Spinal cord (tissue), 10 donors: Measurements from ENCODE around the gene COG7. TPM values are rescaled to one million over a fixed set of nuclear protein-coding genes. Genes with fewer than 3 reads are reported as not detected.

ENCODE experiments used
- DNase-seq, 6 donors: peaks; one replicate each; pipeline versions ENCODE4 v3.0.0 to v3.0.0-alpha.2; 2013 to 2015; ENCODE audit warnings: low spot score in 6 of 6, low read depth in 4 of 6
- H3K27ac ChIP-seq: one replicate; pipeline ENCODE4 v1.5.1; 2013; ENCODE audit warnings: low read depth, low read length, control low read depth
- H3K27me3 ChIP-seq: one replicate; pipeline ENCODE4 v1.6.1; 2013; ENCODE audit warnings: low read length; ENCODE audit not compliant: control insufficient read depth, insufficient read depth
- H3K36me3 ChIP-seq: one replicate; pipeline ENCODE4 v1.6.1; 2013; ENCODE audit warnings: low read length; ENCODE audit not compliant: control insufficient read depth, insufficient read depth
- H3K4me1 ChIP-seq: one replicate; pipeline ENCODE4 v1.6.1; 2013; ENCODE audit warnings: low read length; ENCODE audit not compliant: control insufficient read depth, insufficient read depth
- H3K4me3 ChIP-seq: one replicate; pipeline ENCODE4 v1.5.1; 2013; ENCODE audit warnings: low read depth, low read length, control low read depth
- H3K9me3 ChIP-seq: one replicate; pipeline ENCODE4 v1.6.1; 2013; ENCODE audit warnings: low read length; ENCODE audit not compliant: control insufficient read depth, insufficient read depth
- WGBS: methylation state at CpG from one replicate; pipeline ENCODE4 v1.1.5; 2013; ENCODE audit warnings: missing lambda C conversion rate; ENCODE audit not compliant: insufficient coverage; 5-methylcytosine and 5-hydroxymethylcytosine counted together
- polyA plus RNA-seq, 2 donors: library from polyadenylated mRNA; unstranded; fragments of 120-200 nt; gene quantifications; one replicate each; pipeline ENCODE4 v1.2.1, GENCODE V29; 2013; ENCODE audit not compliant: insufficient read length in 2 of 2
- total RNA-seq, 2 donors: library from RNA; depleted of rRNA in 1 of 2; stranded (reverse); fragments of 120-200 nt in 1 of 2; fragments of >200 nt in 1 of 2; gene quantifications; one replicate each; pipeline versions ENCODE4 v1.2.3 to v1.2.4, GENCODE V29; 2013 to 2014
- donor health status: healthy.

Gene COG7
- total and polyA plus RNA-seq, 4 donors, result 25.3 to 41.0 (median 28.0) TPM

GRCh38 chr16:23423496-23424049, 29.4 kb downstream of the COG7 start:
- Histone ChIP-seq H3K36me3 (peaks cover 30% of the 10 kb centered on the region), H3K27ac (peak overlapping the region; percentile 22), H3K9me3 (no peaks in the 10 kb centered on the region), H3K4me3 (no peak overlapping the region), H3K4me1 (no peaks in the 10 kb centered on the region), H3K27me3 (no peaks in the 10 kb centered on the region)
- DNase-seq, result peak in 2 of 6 donors; percentile 57 to 81
- WGBS, result 48% methylated on average over 5 of the region's 11 CpGs

- Histone ChIP-seq H3K4me3 (no peak overlapping the region), H3K36me3 (peaks cover 42% of the 10 kb centered on the region), H3K4me1 (no peaks in the 10 kb centered on the region), H3K9me3 (no peaks in the 10 kb centered on the region), H3K27ac (no peak overlapping the region), H3K27me3 (no peaks in the 10 kb centered on the region)
- DNase-seq, result peak in 1 of 6 donors; percentile 41
- WGBS, result 83% methylated on average over 5 of the region's 5 CpGs
These were observed 33.0 kb downstream of the COG7 start for GRCh38 chr16:23420011-23420410.

- Histone ChIP-seq H3K36me3 (peaks cover 53% of the 10 kb centered on the region), H3K9me3 (no peaks in the 10 kb centered on the region), H3K4me3 (no peak overlapping the region), H3K27ac (no peak overlapping the region), H3K4me1 (no peaks in the 10 kb centered on the region), H3K27me3 (no peaks in the 10 kb centered on the region)
- DNase-seq, result no peak
- 84% methylated on average over 7 of the region's 7 CpGs for WGBS
These were observed 36.2 kb downstream of the COG7 start for GRCh38 chr16:23416816-23417215.

- H3K27me3 ChIP-seq, result no peaks in the 10 kb centered on the region
- DNase-seq, result no peak
- H3K36me3 ChIP-seq, result peaks cover 53% of the 10 kb centered on the region
- no peaks in the 10 kb centered on the region for H3K4me1 ChIP-seq
- no peaks in the 10 kb centered on the region for H3K9me3 ChIP-seq
- 94% methylated on average over 3 of the region's 6 CpGs for WGBS
- H3K4me3 ChIP-seq, result no peak overlapping the region
- H3K27ac ChIP-seq, result no peak overlapping the region
These were observed 38.3 kb downstream of the COG7 start for GRCh38 chr16:23414731-23415130.

GRCh38 chr16:23410176-23410575, 42.8 kb downstream of the COG7 start:
- Histone ChIP-seq H3K9me3 (no peaks in the 10 kb centered on the region), H3K4me1 (peaks cover 16% of the 10 kb centered on the region), H3K36me3 (peaks cover 45% of the 10 kb centered on the region), H3K4me3 (no peak overlapping the region), H3K27ac (no peak overlapping the region), H3K27me3 (no peaks in the 10 kb centered on the region)
- 42% methylated on average over 3 of the region's 4 CpGs for WGBS
- no peak for DNase-seq

GRCh38 chr16:23409522-23409921, 43.5 kb downstream of the COG7 start:
- Histone ChIP-seq H3K27ac (peak overlapping the region; percentile 76), H3K9me3 (no peaks in the 10 kb centered on the region), H3K4me3 (no peak overlapping the region), H3K36me3 (peaks cover 46% of the 10 kb centered on the region), H3K4me1 (peaks cover 16% of the 10 kb centered on the region), H3K27me3 (no peaks in the 10 kb centered on the region)
- no peak for DNase-seq
- WGBS, result 67% methylated on average over 1 of the region's 2 CpGs

GRCh38 chr16:23408823-23409298, 44.1 kb downstream of the COG7 start:
- DNase-seq, result peak in 4 of 6 donors; percentile 68 to 96 (median 81)
- WGBS, result 20% methylated on average over 1 of the region's 7 CpGs
- Histone ChIP-seq H3K4me3 (no peak overlapping the region), H3K4me1 (peaks cover 16% of the 10 kb centered on the region), H3K36me3 (peaks cover 47% of the 10 kb centered on the region), H3K9me3 (no peaks in the 10 kb centered on the region), H3K27me3 (no peaks in the 10 kb centered on the region), H3K27ac (peak overlapping the region; percentile 76)

GRCh38 chr16:23408242-23408822, 44.7 kb downstream of the COG7 start:
- H3K9me3 ChIP-seq, result no peaks in the 10 kb centered on the region
- no peak overlapping the region for H3K4me3 ChIP-seq
- H3K4me1 ChIP-seq, result peaks cover 16% of the 10 kb centered on the region
- H3K27me3 ChIP-seq, result no peaks in the 10 kb centered on the region
- 43% methylated on average over 1 of the region's 21 CpGs for WGBS
- DNase-seq, result peak in 2 of 6 donors; percentile 85 to 90
- H3K27ac ChIP-seq, result peak overlapping the region; percentile 76
- H3K36me3 ChIP-seq, result peaks cover 50% of the 10 kb centered on the region

- H3K27me3 ChIP-seq, result no peaks in the 10 kb centered on the region
- H3K4me1 ChIP-seq, result peaks cover 16% of the 10 kb centered on the region
- no peaks in the 10 kb centered on the region for H3K9me3 ChIP-seq
- H3K27ac ChIP-seq, result no peak overlapping the region
- no peak overlapping the region for H3K4me3 ChIP-seq
- H3K36me3 ChIP-seq, result peaks cover 47% of the 10 kb centered on the region
- peak in 2 of 6 donors; percentile 63 to 71 for DNase-seq
- 32% methylated on average over 5 of the region's 9 CpGs for WGBS
These were observed 45.4 kb downstream of the COG7 start for GRCh38 chr16:23407436-23408127.
